GM19099 (cell line): ENCODE data around the gene ACTN3.

ENCODE experiments used
- POLR2A ChIP-seq: IDR thresholded peaks from 3 replicates; pipeline ENCODE4 v1.6.1; 2011; ENCODE audit warnings: low read depth; ENCODE audit not compliant: insufficient read length; ENCODE audit errors: extremely low read depth

ACTN3 gene

GRCh38 chr11:66541892-66542291 is 4.8 kb upstream of the ACTN3 start:
- no peak for TF ChIP-seq POLR2A

GRCh38 chr11:66542362-66542761 is 4.3 kb upstream of the ACTN3 start:
- no peak for TF ChIP-seq POLR2A

GRCh38 chr11:66543263-66544107 is 3.2 kb upstream of the ACTN3 start:
- peak; percentile 25 for TF ChIP-seq POLR2A

GRCh38 chr11:66545701-66546367 is 869 bp upstream of the ACTN3 start, which contains the start of gene ZDHHC24:
TSS of gene ZDHHC24 (minus strand) at chr11:66546048. CDS start at chr11:66546003, 45 bp downstream.
- peak; percentile 76 for TF ChIP-seq POLR2A

- no peak for TF ChIP-seq POLR2A
Measured at GRCh38 chr11:66546966-66547661, 411 bp downstream of the ACTN3 start.

GRCh38 chr11:66547662-66548009 is 933 bp downstream of the ACTN3 start:
- no peak for TF ChIP-seq POLR2A

- no peak for TF ChIP-seq POLR2A
Measured at GRCh38 chr11:66548041-66548440, 1.3 kb downstream of the ACTN3 start.

GRCh38 chr11:66548774-66549630 is 2.3 kb downstream of the ACTN3 start:
- no peak for TF ChIP-seq POLR2A

GRCh38 chr11:66549696-66550095 is 3.0 kb downstream of the ACTN3 start:
- TF ChIP-seq POLR2A, result no peak

GRCh38 chr11:66550887-66551286 is 4.2 kb downstream of the ACTN3 start:
- TF ChIP-seq POLR2A, result no peak

GRCh38 chr11:66554602-66555001 is 7.9 kb downstream of the ACTN3 start:
- TF ChIP-seq POLR2A, result no peak

- TF ChIP-seq POLR2A, result no peak
Measured at GRCh38 chr11:66555416-66555815, 8.7 kb downstream of the ACTN3 start.

GRCh38 chr11:66556086-66556485 is 9.4 kb downstream of the ACTN3 start:
- no peak for TF ChIP-seq POLR2A

- no peak for TF ChIP-seq POLR2A
Measured at GRCh38 chr11:66557733-66558326, 11.1 kb downstream of the ACTN3 start.
